ENCODE data around the gene REX1BD. TPM values are rescaled to one million over a fixed set of nuclear protein-coding genes. Genes with fewer than 3 reads are reported as not detected.
A peak's percentile ranks its signal among the peaks of the same experiment; 100 is the strongest.

REX1BD gene
- total and polyA plus RNA-seq, 2 of the 13 experiments (the other 11 are each of a cell fraction or from before 2014, with no cell fraction given): 7.5 to 25.4 TPM

DNA sequence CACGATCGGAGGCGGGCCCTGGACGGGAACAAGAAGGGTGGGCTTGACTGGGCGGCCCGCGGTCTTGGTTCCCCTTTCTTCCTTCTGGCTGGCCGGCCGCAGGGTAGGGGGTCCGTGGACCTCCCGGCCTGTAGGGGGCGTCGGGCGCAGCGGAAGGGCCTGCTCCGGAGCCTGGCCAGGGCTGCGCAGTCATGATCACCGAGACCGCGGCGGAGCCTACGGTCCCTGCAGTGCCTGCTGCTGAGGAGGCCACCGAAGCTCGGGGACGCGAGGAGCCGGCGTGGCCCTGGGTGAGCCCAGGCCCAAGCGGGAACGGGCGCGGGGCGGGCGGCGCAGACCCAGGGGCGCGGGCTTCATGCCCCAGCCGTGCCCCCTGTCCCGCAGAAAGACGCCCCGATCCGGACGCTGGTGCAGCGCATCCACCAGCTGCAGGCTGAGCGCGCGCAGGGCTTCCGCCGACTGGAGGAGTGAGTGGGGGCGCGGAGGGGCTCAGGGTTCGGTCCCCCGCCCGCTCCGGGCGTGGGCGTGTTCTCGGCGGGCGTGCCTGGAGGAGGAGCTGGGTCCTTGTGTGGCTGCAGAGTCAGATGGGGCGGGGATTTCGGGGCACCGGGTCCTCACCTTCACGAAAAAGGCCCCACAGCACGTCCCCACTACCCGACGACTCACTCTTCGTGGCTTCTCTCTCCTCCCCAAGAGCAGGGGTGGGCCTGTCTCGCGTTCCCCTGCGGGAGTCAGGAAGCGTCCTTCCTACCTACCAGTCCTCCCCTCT is at the start of gene REX1BD (continued):
- TF ChIP-seq RBAK (CRISPR knock-in tag; IDR thresholded peaks at IDR 0.05): peak; percentile 6; the same call in 1 of the 2 replicates
- no peak for TF ChIP-seq FOXK2 (IDR thresholded peaks at IDR 0.05)
- no peak; the same call in 1 of the 2 replicates for TF ChIP-seq NFKBIZ (CRISPR knock-in tag; IDR thresholded peaks at IDR 0.05)
- TF ChIP-seq ZNF354B (CRISPR knock-in tag; IDR thresholded peaks at IDR 0.05): no peak
- TF ChIP-seq, protein P1, sequence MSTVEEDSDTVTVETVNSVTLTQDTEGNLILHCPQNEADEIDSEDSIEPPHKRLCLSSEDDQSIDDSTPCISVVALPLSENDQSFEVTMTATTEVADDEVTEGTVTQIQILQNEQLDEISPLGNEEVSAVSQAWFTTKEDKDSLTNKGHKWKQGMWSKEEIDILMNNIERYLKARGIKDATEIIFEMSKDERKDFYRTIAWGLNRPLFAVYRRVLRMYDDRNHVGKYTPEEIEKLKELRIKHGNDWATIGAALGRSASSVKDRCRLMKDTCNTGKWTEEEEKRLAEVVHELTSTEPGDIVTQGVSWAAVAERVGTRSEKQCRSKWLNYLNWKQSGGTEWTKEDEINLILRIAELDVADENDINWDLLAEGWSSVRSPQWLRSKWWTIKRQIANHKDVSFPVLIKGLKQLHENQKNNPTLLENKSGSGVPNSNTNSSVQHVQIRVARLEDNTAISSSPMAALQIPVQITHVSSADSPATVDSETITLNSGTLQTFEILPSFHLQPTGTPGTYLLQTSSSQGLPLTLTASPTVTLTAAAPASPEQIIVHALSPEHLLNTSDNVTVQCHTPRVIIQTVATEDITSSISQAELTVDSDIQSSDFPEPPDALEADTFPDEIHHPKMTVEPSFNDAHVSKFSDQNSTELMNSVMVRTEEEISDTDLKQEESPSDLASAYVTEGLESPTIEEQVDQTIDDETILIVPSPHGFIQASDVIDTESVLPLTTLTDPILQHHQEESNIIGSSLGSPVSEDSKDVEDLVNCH (CRISPR knock-in tag; IDR thresholded peaks at IDR 0.05): 0 out of 2 replicates have a peak, but pooled peaks have one; percentile 25
- TF ChIP-seq ZNF253 (CRISPR knock-in tag; IDR thresholded peaks at IDR 0.05; ENCODE audit: borderline replicate concordance): no peak
- TF ChIP-seq PHF20 (CRISPR knock-in tag; IDR thresholded peaks at IDR 0.05): peak; percentile 75
- TF ChIP-seq TOE1 (CRISPR knock-in tag; IDR thresholded peaks at IDR 0.05): no peak
- TF ChIP-seq, protein P2, sequence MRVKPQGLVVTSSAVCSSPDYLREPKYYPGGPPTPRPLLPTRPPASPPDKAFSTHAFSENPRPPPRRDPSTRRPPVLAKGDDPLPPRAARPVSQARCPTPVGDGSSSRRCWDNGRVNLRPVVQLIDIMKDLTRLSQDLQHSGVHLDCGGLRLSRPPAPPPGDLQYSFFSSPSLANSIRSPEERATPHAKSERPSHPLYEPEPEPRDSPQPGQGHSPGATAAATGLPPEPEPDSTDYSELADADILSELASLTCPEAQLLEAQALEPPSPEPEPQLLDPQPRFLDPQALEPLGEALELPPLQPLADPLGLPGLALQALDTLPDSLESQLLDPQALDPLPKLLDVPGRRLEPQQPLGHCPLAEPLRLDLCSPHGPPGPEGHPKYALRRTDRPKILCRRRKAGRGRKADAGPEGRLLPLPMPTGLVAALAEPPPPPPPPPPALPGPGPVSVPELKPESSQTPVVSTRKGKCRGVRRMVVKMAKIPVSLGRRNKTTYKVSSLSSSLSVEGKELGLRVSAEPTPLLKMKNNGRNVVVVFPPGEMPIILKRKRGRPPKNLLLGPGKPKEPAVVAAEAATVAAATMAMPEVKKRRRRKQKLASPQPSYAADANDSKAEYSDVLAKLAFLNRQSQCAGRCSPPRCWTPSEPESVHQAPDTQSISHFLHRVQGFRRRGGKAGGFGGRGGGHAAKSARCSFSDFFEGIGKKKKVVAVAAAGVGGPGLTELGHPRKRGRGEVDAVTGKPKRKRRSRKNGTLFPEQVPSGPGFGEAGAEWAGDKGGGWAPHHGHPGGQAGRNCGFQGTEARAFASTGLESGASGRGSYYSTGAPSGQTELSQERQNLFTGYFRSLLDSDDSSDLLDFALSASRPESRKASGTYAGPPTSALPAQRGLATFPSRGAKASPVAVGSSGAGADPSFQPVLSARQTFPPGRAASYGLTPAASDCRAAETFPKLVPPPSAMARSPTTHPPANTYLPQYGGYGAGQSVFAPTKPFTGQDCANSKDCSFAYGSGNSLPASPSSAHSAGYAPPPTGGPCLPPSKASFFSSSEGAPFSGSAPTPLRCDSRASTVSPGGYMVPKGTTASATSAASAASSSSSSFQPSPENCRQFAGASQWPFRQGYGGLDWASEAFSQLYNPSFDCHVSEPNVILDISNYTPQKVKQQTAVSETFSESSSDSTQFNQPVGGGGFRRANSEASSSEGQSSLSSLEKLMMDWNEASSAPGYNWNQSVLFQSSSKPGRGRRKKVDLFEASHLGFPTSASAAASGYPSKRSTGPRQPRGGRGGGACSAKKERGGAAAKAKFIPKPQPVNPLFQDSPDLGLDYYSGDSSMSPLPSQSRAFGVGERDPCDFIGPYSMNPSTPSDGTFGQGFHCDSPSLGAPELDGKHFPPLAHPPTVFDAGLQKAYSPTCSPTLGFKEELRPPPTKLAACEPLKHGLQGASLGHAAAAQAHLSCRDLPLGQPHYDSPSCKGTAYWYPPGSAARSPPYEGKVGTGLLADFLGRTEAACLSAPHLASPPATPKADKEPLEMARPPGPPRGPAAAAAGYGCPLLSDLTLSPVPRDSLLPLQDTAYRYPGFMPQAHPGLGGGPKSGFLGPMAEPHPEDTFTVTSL (CRISPR knock-in tag; IDR thresholded peaks at IDR 0.05; ENCODE audit: borderline replicate concordance): peak; percentile 3; the same call in 1 of the 2 replicates
- TF ChIP-seq, protein P3, sequence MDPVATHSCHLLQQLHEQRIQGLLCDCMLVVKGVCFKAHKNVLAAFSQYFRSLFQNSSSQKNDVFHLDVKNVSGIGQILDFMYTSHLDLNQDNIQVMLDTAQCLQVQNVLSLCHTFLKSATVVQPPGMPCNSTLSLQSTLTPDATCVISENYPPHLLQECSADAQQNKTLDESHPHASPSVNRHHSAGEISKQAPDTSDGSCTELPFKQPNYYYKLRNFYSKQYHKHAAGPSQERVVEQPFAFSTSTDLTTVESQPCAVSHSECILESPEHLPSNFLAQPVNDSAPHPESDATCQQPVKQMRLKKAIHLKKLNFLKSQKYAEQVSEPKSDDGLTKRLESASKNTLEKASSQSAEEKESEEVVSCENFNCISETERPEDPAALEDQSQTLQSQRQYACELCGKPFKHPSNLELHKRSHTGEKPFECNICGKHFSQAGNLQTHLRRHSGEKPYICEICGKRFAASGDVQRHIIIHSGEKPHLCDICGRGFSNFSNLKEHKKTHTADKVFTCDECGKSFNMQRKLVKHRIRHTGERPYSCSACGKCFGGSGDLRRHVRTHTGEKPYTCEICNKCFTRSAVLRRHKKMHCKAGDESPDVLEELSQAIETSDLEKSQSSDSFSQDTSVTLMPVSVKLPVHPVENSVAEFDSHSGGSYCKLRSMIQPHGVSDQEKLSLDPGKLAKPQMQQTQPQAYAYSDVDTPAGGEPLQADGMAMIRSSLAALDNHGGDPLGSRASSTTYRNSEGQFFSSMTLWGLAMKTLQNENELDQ (CRISPR knock-in tag; IDR thresholded peaks at IDR 0.05; ENCODE audit: borderline replicate concordance): no peak
- TF ChIP-seq TCF7L2 (IDR thresholded peaks at IDR 0.05; ENCODE audit: low read depth, low read length): no peak
- peak; percentile 61; the same call in 1 of the 2 replicates for TF ChIP-seq HMG20B (CRISPR knock-in tag; conservative IDR thresholded peaks at IDR 0.05)
- 0 out of 2 replicates have a peak, but pooled peaks have one; percentile 56 for TF ChIP-seq ZNF850 (CRISPR knock-in tag; conservative IDR thresholded peaks at IDR 0.05)
- TF ChIP-seq NR2F2 (IDR thresholded peaks at IDR 0.05; ENCODE audit: borderline replicate concordance, low read depth): no peak
- no peak for TF ChIP-seq ZNF720 (CRISPR knock-in tag; IDR thresholded peaks at IDR 0.05)
- no peak for TF ChIP-seq ZZZ3 (CRISPR knock-in tag; IDR thresholded peaks at IDR 0.05; ENCODE audit: borderline replicate concordance)
- TF ChIP-seq SP1 (IDR thresholded peaks at IDR 0.05): no peak
- TF ChIP-seq SP1 (CRISPR knock-in tag; IDR thresholded peaks at IDR 0.05): no peak; the same call in none of the 2 replicates
- TF ChIP-seq ZC3H4 (CRISPR knock-in tag; IDR thresholded peaks at IDR 0.05; ENCODE audit: borderline replicate concordance): no peak
- no peak; the same call in 1 of the 2 replicates for TF ChIP-seq NCOA1 (CRISPR knock-in tag; IDR thresholded peaks at IDR 0.05)
